Mucosa of rectum (tissue), 2 donors: ENCODE results near the gene ZC3H10.
"Not testable (repeated sequence)": the region's sequence is repeated elsewhere in the genome, so short reads cannot be mapped to it uniquely, and the experiment has no call there.

Experiments used
- H3K27ac ChIP-seq, 2 donors: one replicate each; pipeline ENCODE4 v1.7.0; 2013; ENCODE audit warnings: inconsistent platforms in 2 of 2, low read depth in 2 of 2, low read length in 2 of 2
- H3K27me3 ChIP-seq, 2 donors: one replicate each; pipeline ENCODE4 v1.7.0; 2013; ENCODE audit warnings: low read length in 2 of 2; ENCODE audit not compliant: control insufficient read depth in 2 of 2, insufficient read depth in 2 of 2
- H3K36me3 ChIP-seq, 2 donors: one replicate each; pipeline ENCODE4 v1.7.0; 2013; ENCODE audit warnings: low read length in 2 of 2; ENCODE audit not compliant: control insufficient read depth in 2 of 2, insufficient read depth in 2 of 2
- H3K4me1 ChIP-seq, 2 donors: one replicate each; pipeline ENCODE4 v1.7.0; 2013; ENCODE audit warnings: low read length in 2 of 2, mild to moderate bottlenecking in 1 of 2; ENCODE audit not compliant: control insufficient read depth in 2 of 2, insufficient read depth in 2 of 2
- H3K4me3 ChIP-seq, 2 donors: one replicate each; pipeline ENCODE4 v1.7.0; 2013; ENCODE audit warnings: low read length in 2 of 2
- H3K9ac ChIP-seq, 2 donors: one replicate each; pipeline ENCODE4 v1.7.0; 2013; ENCODE audit warnings: low read length in 2 of 2, low read depth in 1 of 2, mild to moderate bottlenecking in 1 of 2
- H3K9me3 ChIP-seq, 2 donors: one replicate each; pipeline ENCODE4 v1.7.0; 2013; ENCODE audit warnings: low read length in 2 of 2; ENCODE audit not compliant: control insufficient read depth in 2 of 2
- donor health status: healthy.
- donor health status: Normal muscosa, but diverticular disease.

The ZC3H10 gene

GRCh38 chr12:56115329-56115728, 2.7 kb upstream of the ZC3H10 start:
- no peaks in the 10 kb centered on the region for H3K27me3 ChIP-seq
- H3K9me3 ChIP-seq = no peaks in the 10 kb centered on the region
- peak overlapping the region in 1 of 2 donors; percentile 96 for H3K27ac ChIP-seq
- peak overlapping the region; percentile 91 to 99 for H3K9ac ChIP-seq
- H3K4me1 ChIP-seq = peaks cover 18 to 20% of the 10 kb centered on the region in 2 donors
- peaks cover 21 to 31% of the 10 kb centered on the region in 2 donors for H3K36me3 ChIP-seq
- peak overlapping the region; percentile 82 to 92 for H3K4me3 ChIP-seq

GRCh38 chr12:56116267-56117081, 1.6 kb upstream of the ZC3H10 start, which contains the start of gene RPL41:
TSS of gene RPL41 (plus strand) at chr12:56116633.
- Histone ChIP-seq H3K4me3 (peak within 1 kb of the TSS; percentile 82 to 92), H3K9ac (peak within 1 kb of the TSS; percentile 91 to 99), H3K36me3 (peaks cover 17 to 32% of the 10 kb centered on the region in 2 donors), H3K27me3 (no peaks in the 10 kb centered on the region), H3K4me1 (peaks cover 18 to 20% of the 10 kb centered on the region in 2 donors), H3K9me3 (no peaks in the 10 kb centered on the region), H3K27ac (peak within 1 kb of the TSS; percentile 94 to 96)

GRCh38 chr12:56117082-56117706, 872 bp upstream of the ZC3H10 start:
- H3K9ac ChIP-seq = peak overlapping the region; percentile 97 to 99
- H3K4me3 ChIP-seq = peak overlapping the region; percentile 87 to 92
- H3K4me1 ChIP-seq = peaks cover 18 to 20% of the 10 kb centered on the region in 2 donors
- H3K27ac ChIP-seq = peak overlapping the region; percentile 95 to 96
- H3K9me3 ChIP-seq, H3K27me3 ChIP-seq: not testable (repeated sequence)
- H3K36me3 ChIP-seq = peaks cover 12 to 30% of the 10 kb centered on the region in 2 donors

- H3K4me1 ChIP-seq = peaks cover 18 to 20% of the 10 kb centered on the region in 2 donors
- no peaks in the 10 kb centered on the region for H3K27me3 ChIP-seq
- no peaks in the 10 kb centered on the region for H3K9me3 ChIP-seq
- peak overlapping the region; percentile 95 to 96 for H3K27ac ChIP-seq
- H3K4me3 ChIP-seq = peak overlapping the region; percentile 82 to 87
- peaks cover 8 to 22% of the 10 kb centered on the region in 2 donors for H3K36me3 ChIP-seq
- H3K9ac ChIP-seq = peak overlapping the region; percentile 75 to 97
These were observed 757 bp downstream of the ZC3H10 start for GRCh38 chr12:56118688-56119357.

GRCh38 chr12:56119361-56119796, 1.3 kb downstream of the ZC3H10 start:
- Histone ChIP-seq H3K36me3 (peaks cover 7 to 19% of the 10 kb centered on the region in 2 donors), H3K9ac (peak overlapping the region in 1 of 2 donors; percentile 97), H3K4me3 (peak overlapping the region; percentile 82 to 87), H3K9me3 (no peaks in the 10 kb centered on the region), H3K4me1 (peaks cover 18 to 20% of the 10 kb centered on the region in 2 donors), H3K27me3 (no peaks in the 10 kb centered on the region), H3K27ac (peak overlapping the region; percentile 35 to 96)

- Histone ChIP-seq H3K27me3 (no peaks in the 10 kb centered on the region), H3K9ac (peak overlapping the region in 1 of 2 donors; percentile 3), H3K27ac (peak overlapping the region in 1 of 2 donors; percentile 20), H3K4me3 (no peak overlapping the region), H3K4me1 (peaks cover 18 to 20% of the 10 kb centered on the region in 2 donors), H3K36me3 (peaks cover 7 to 19% of the 10 kb centered on the region in 2 donors), H3K9me3 (no peaks in the 10 kb centered on the region)
These were observed 2.2 kb downstream of the ZC3H10 start for GRCh38 chr12:56120158-56120846.

- no peak overlapping the region for H3K27ac ChIP-seq
- H3K9me3 ChIP-seq = no peaks in the 10 kb centered on the region
- H3K27me3 ChIP-seq = no peaks in the 10 kb centered on the region
- H3K9ac ChIP-seq = no peak overlapping the region
- H3K4me1 ChIP-seq = peaks cover 23 to 28% of the 10 kb centered on the region in 2 donors
- no peak overlapping the region for H3K4me3 ChIP-seq
- peaks cover 7 to 19% of the 10 kb centered on the region in 2 donors for H3K36me3 ChIP-seq
These were observed 3.3 kb downstream of the ZC3H10 start for GRCh38 chr12:56121204-56121870.

GRCh38 chr12:56122637-56123036, 4.6 kb downstream of the ZC3H10 start:
- H3K27ac ChIP-seq = no peak overlapping the region
- H3K36me3 ChIP-seq = peaks cover 7 to 19% of the 10 kb centered on the region in 2 donors
- no peaks in the 10 kb centered on the region for H3K27me3 ChIP-seq
- no peaks in the 10 kb centered on the region for H3K9me3 ChIP-seq
- H3K4me3 ChIP-seq = no peak overlapping the region
- no peak overlapping the region for H3K9ac ChIP-seq
- H3K4me1 ChIP-seq = peaks cover 33 to 41% of the 10 kb centered on the region in 2 donors

- Histone ChIP-seq H3K9ac (no peak overlapping the region), H3K27me3 (no peaks in the 10 kb centered on the region), H3K4me3 (no peak overlapping the region), H3K9me3 (no peaks in the 10 kb centered on the region), H3K4me1 (peaks cover 26 to 36% of the 10 kb centered on the region in 2 donors), H3K27ac (peak overlapping the region in 1 of 2 donors; percentile 23), H3K36me3 (peaks cover 7 to 19% of the 10 kb centered on the region in 2 donors)
These were observed 6.1 kb downstream of the ZC3H10 start for GRCh38 chr12:56124133-56124532.
